GM19351 (cell line): ENCODE measurements around the gene C20orf141.

Experiments used
- ATAC-seq: cut with Tn5 transposase; IDR thresholded peaks from one replicate; pipeline ENCODE4 v1.9.1; 2021; ENCODE audit warnings: mild to moderate bottlenecking, moderate library complexity; ENCODE audit not compliant: unreplicated experiment

C20orf141 gene

DNA sequence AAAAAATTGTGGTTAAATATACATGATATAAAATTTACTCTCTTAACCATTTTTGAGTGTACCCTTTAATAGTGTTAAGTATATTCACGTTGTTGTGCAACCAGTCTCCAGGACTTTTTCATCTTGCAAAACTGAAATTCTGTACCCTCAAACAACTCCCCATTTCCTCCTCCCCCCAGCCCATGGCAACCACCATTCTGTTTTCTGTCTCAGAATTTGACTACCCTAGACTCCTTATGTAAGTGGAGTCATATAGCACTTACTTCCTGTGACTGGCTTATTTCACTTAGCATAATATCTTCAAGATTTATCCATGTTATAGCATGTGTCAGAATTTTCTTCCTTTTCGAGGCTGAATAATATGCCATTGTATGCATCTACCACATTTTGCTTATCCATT, 30.8 kb downstream of the C20orf141 start:
- ATAC-seq, result no peak

DNA sequence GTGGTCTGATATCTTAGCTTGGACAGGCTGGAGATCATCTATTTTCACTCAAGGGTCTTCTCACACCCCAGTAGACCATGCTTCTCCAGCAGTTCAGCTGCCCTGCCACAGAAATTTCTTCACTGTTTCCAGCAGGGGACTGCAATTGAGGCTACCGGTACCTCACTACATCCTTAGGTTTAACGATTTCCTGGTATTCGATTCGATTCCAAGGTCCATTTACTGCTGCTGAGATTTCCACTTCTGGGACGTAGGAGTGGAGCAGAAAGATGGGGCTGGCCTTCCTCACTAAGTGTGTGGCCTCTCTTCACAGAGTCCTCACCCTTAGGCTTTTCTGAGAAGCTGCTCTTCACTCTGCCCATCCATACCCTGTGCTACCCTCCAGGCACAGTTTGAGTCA, 31.9 kb downstream of the C20orf141 start:
- ATAC-seq, result no peak

DNA sequence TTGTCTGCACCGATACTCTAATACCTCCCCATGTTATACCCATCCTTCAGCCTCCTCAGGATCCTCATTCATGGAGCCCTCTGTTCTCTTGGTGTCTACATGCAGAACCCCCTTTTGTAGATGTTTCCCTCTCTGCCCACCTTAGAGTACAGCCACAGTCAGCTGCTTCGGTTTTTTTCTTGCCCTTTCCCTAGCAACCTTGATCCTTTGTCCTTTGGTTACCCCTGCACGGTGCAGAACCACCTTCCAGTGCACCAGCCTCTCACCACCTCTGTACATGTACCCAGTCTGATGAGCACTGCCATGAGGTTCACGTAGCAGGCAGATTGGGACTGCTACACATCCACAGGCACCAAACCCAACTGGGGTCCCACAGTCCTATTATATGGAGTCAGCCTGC, 33.0 kb downstream of the C20orf141 start:
- ATAC-seq, result no peak

DNA sequence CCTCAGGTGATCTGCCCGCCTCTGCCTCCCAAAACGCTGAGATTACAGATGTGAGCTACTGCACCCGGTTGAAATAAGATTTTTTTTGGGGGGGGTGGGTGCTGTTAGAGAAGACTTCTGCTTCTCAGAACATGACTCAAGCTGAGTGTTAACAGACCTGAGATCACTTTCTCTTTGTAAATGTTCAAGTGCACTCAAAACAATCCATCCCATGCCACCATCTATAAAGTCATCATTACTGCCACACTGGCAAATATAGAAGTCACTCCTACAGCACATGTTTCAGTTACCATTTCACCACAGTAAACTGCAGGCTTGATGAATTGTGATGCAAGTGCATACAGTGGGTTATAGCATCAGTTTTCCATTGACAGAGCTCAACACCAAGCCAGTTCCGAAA, 34.7 kb downstream of the C20orf141 start:
- no peak for ATAC-seq

DNA sequence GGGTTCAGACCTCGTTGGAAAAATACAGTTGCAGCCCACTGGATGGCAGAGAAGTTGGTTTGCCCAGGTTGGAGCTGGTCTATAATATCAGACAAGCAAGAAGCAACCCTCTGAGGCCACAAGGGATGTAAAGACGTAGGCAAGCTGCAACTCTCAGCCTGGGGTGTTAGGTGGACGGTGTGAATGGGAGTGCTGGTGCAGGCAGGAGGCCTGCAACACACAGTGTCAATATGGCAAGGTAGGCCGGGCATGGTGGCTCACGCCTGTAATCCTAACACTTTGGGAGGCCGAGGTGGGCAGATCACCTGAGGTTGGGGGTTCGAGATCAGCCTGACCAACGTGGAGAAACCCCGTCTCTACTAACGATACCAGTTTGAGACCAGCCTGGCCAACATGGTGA, 36.3 kb downstream of the C20orf141 start:
- no peak for ATAC-seq

DNA sequence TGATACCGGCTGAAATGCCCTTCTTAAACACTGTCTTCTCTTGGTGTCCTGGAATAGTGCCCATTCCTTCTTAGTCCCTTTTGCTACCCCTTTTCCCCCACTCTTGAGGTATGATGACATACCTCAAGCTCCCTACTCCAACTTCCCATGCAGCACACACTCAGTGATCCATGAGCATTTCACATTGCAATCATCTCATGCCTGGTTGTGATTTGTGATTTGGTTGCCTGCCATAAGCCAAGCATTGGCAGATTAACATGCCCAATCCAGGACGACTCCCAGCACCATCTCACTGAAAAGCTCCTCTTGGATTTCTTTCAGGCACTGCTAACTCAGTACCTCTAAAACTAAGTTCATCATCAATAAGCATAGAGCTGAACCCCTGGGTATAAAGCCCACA, 43.8 kb downstream of the C20orf141 start:
- no peak for ATAC-seq

DNA sequence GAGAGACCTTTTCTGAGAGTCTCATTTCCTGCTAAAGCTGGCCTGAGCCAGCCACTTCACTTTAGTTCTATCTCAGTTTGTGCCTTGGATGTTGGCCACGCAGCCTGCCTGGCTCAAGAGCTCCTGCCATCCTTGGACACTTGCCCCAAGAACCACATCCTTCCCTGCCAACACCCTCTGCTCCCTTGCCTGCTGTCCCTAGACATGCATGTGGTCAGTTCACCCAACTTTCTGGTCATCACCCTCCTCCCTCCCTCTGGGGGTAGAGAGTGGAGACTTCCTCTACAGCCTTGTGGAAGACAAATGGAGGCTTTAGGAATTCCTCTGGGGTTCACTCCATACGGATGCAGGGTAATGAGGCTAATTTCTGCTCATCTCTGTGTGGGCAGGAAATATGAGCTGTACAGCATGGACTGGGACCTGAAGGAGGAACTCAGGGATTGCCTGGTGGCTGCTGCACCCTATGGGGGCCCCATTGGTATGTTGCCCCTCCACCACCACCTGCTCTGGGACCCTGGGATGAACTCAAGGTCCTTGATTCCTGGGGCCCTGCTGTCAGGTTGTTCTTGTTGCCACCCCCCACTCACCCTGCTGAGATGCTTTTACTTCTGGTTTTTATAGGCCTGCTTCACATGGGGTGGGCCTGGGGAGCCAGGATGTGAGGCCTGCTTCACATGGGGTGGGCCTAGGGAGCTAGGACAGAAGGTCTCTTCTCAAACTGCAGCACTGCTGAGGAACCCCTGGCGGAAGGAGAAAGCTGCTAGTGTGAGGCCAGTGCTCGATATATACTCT, 44.7 kb downstream of the C20orf141 start:
- no peak for ATAC-seq

DNA sequence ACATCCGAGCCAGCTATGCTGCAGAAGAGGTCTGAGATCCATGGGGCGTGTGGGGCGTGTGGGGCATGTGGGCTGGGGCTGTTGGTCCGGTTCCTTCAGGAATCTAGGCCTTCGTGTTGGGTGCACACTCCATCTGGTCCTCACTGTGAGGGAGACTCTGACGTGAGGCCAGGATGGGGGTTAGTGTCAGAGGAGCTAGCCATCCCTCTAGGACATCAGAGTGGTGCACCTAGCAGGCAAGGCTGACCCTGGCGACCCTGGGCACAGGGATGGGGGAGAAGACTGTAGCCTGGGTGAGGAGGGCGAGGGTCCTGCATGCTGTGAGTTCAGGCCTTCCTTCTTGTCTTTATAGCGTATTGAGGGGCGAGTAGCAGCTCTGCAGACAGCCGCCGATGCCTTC, 49.8 kb downstream of the C20orf141 start:
- ATAC-seq, result no peak

DNA sequence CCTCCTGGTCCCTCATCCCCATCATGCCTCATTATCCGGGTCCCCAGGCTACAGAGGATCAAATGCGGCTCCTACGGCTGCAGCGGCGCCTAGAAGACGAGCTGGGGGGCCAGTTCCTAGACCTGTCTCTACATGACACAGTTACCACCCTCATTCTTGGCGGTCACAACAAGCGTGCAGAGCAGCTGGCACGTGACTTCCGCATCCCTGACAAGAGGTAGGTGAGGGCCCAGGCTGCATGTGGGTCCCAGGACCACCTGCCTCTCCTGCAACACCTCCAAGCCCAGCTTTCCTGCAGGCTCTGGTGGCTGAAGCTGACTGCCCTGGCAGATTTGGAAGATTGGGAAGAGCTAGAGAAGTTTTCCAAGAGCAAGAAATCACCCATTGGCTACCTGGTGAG, 50.3 kb downstream of the C20orf141 start:
- ATAC-seq, result no peak
